HG03571 (cell line): ENCODE results near the gene PDE1C.

ENCODE experiments used
- ATAC-seq: cut with Tn5 transposase; IDR thresholded peaks from one replicate; pipeline ENCODE4 v1.9.1; 2021; ENCODE audit not compliant: unreplicated experiment

Gene PDE1C

GRCh38 chr7:31997423-31997822 is 72.8 kb downstream of the PDE1C start:
- ATAC-seq, result no peak

DNA sequence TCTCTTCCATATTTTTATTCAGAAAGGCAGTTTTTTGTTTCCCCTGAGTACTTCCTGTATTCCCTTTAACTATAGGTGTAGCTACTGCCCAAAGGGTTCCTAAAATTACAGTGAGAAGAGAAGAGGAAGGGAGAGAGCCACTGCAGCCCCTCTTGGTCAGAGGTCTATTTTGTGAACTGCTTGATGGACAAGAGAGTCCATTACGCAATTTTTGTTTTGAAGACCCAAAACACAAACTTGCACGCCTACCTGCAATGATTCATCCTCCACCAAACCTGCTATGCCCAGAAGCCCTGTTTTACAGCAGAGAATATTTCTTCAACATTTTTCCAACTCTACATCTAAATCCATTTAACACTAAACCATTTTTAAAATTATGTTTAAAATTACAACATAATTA is 75.1 kb downstream of the PDE1C start:
- ATAC-seq, result no peak

DNA sequence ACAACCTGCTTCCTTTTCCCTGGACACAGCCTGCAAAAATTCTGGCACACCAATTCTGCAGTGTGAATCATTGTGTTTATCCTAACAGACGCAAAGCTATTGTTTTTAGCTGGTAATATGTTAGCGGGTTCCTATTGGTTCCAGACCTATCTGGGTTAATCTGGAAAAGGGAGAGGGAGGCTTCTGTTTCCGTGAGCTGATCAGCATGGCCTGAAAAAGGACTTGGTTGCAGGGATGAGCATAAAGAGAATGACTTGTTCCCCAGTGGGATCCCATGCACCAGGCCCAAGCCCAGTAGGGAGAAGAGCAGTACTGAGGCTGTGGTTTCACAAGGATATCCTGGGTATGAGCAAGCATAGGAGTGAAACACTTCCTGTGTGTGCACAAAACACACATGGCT is 78.4 kb downstream of the PDE1C start:
- ATAC-seq, result no peak

DNA sequence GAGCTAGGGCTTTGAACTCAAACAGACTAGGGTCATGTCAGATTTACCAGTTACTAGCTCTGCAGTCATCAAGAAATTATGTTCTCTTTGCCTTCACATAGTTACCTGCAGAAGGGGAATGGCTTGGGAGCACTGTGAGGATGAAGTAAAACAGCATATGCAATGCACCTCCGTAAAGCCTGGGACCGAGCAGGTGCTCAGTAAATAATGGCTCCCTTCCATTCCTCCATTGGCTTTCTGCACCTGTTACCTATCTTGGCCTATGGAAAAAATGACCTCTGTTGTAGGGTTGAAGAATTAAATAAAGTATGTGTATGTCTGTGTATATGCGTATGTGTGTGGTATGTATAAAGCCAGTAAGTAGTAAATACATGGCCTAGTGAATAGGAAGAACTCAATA is 78.8 kb downstream of the PDE1C start:
- no peak for ATAC-seq

GRCh38 chr7:31986878-31987518 is 83.2 kb downstream of the PDE1C start:
- no peak for ATAC-seq

- ATAC-seq, result no peak
These were observed 87.2 kb downstream of the PDE1C start for GRCh38 chr7:31982962-31983361.

DNA sequence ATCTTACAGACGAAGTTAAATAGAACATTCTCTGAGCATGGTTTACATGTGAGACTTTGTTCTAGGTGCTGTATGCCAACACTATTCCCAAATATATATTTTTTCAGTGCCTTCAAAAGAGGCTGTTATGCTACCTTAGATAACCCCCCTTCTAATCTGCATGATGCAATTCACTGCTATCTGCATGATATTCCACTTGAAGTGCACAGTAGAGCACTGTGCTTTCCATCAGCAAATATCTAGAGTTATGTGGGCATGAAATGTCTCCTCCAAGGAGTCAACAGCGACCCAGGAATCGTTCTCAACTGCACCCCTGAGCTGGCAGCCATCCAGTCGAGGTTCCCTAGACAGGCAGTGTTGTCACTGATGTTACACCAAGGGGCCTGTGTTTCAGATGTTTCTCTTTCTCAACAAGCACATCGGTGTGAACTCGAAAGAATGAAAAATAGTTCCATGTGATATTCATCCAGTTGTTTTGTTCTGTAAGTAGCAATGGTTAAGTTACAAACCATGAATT is 88.3 kb downstream of the PDE1C start:
- no peak for ATAC-seq

GRCh38 chr7:31979690-31980330 is 90.4 kb downstream of the PDE1C start:
- ATAC-seq, result no peak

GRCh38 chr7:31975546-31975945 is 94.7 kb downstream of the PDE1C start:
- ATAC-seq, result no peak

GRCh38 chr7:31974351-31974750 is 95.9 kb downstream of the PDE1C start:
- no peak for ATAC-seq

DNA sequence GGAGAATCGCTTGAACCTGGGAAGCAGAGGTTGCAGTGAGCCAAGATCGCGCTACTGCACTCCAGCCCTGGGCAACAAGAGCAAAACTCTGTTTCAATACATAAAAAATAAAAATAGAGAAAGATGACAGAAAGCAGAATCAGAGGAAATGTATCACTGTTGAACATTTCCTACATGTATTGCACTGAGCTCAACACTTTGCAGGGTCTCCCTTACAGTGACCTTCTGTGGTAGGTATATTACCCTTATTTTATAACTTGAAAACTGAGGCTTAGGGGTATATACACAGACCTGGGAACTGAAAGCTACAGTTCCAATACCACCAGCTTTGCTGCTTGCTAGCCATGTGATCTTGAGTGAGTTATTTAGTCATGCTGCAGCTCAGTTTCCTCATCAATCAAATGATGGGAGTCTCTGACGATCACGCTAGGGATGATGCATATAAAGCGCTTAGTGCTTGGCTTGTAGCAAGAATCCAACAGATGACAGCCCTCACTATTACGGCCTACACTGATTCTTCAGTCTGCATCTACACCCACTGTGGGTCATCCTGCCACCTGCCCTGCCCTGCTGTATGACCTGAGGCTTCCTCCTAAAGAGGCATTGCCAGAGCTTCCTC is 99.0 kb downstream of the PDE1C start:
- ATAC-seq, result no peak

DNA sequence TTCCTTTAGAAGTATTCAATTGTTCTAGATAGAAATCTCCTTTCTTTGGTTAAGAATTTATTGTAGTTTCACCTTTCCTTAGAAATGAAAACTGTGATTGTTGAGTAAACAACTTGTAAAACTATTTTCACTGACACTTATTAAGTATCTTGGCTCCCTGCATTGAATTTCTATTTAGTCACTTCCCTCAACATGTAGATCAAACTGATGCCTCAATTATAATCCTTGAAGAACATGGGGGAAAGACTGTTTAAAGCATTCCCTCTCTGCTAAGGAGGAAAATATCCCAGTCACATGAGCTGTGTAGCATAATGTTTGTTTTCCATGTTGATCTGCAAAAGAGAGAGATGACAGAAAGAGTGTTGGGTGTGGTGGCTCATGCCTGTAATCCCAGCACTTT is 99.7 kb downstream of the PDE1C start:
- no peak for ATAC-seq

- ATAC-seq, result no peak
These were observed 106.5 kb downstream of the PDE1C start for GRCh38 chr7:31963569-31964175.

DNA sequence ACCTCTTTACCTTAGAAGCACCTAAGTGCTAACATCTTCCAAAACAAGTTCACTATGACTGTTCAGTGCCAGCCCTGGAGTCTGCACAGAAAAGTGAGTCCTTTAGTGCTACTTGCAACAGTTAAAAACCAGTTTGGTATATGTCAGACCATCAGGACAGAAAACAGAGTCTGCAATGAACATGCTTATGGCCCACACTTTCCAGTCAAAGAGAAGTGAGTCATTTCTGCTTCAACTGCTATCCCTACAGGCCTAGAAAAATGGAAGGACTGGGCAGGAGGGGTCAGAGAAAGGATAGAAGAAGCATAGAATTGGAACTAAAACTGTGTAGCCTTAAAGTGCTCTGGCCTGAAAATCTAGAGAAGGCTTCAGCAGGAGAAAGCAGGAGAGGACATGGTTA is 108.0 kb downstream of the PDE1C start:
- no peak for ATAC-seq

DNA sequence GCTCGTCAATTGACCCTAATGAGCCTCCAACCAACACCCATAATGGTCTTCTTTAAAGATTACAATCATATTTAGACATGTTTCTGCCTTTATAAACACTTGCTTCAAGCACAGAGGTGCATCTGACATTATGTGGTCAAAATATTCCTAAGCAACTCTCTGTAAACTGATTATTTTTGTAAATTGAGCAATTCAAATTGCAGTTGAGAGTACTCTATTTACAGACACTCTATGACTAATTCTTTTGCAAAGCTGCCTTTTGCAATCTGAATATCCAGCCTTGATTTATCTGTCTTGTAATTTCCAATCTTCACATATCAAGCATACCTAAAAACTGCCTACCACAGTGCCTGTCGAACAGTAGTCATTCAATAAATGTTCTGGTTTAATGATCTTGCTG is 112.0 kb downstream of the PDE1C start:
- ATAC-seq, result no peak

GRCh38 chr7:31957756-31958155 is 112.5 kb downstream of the PDE1C start:
- no peak for ATAC-seq

DNA sequence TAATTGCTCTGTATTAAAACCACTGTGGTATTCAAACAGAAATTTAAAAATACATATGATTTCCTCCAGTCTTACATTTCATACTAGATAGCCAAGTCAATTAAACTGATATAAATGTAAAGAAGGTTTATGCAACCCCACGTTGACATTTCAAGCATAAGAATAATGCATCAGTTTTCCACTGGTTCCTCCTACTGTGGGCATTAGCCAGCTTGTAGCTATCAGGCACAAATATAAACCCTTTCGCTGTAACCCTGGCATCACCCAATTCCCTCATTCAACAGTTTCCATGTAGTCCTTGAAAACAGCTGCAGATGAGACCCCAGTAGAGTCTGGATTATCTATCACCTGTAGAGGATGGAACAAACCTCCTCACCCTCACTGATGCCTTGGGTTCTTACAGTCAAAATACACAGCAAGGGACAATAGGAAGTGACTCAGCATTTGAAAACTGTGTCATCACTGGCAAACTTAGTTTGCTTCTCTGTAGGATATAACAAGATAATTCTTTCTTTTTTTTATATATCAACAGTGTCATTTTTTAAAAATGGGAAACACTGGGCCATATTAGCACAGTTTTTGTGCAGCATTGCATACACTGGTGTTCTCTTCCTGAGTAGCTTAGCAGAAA is 113.0 kb downstream of the PDE1C start:
- ATAC-seq, result no peak

GRCh38 chr7:31955641-31956040 is 114.6 kb downstream of the PDE1C start:
- ATAC-seq, result no peak

DNA sequence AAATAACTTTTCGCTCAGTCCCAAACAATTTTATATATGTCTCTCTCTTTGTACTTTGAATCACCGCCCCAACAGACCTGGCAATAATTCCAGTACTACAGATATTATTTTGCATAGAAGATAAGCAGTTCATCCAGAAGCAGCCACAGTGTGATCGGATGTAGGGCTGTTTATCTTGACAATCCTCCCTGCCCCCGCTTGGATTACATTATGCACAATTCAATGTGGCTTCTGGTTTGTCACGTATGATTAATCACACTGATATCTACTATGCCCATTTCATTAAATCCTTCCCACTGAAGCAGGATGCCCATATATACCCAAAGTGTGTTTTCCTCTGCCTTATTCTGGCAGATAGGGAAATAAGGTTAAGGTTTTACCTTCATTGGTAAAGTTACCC is 115.2 kb downstream of the PDE1C start:
- ATAC-seq, result no peak

DNA sequence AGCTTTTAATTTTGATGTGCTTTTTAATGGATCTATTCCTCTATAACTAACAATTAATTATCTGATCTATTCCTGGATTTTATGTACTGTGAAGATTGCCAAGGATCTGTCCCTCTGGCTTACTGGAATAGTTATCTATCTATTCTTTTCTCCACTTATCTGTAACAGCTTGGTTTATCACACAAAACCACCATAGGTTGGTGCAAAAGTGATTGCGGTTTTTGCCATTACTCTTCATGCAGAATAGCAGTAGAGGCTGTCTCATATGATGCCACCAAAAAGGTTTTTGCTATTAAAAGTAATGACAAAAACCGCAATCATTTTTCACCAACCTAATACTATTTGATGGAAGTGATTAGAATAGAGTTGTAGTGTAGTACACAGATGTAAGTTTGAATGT is 115.7 kb downstream of the PDE1C start:
- ATAC-seq, result no peak

DNA sequence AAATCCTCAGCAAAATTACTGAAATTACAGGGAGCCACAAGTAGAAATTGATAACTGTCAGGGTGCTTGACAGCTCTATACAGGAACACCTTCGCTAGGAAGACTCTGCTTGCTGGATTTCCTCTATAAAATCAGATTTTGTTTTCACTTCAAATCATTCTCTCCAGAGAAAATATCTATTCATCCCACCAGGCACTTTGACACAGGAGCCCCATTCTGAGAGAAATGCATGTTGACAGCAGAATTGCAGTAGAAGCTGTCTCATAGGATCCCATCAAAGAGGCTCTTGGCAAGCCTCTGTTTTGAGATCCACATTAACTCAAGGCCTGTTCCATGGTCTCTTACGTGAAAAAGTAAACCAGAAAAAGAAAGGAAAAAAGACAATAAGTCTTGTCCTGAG is 116.8 kb downstream of the PDE1C start:
- ATAC-seq, result no peak
